HuH-7.5 (cell line): ENCODE results near the gene DGCR2.
A peak's percentile ranks its signal among the peaks of the same experiment; 100 is the strongest.
"Not testable (repeated sequence)": the region's sequence is repeated elsewhere in the genome, so short reads cannot be mapped to it uniquely, and the experiment has no call there.

Experiments used
- DNase-seq: peaks from one replicate; pipeline ENCODE4 v3.0.0; 2011; ENCODE audit warnings: low spot score

The DGCR2 gene

DNA sequence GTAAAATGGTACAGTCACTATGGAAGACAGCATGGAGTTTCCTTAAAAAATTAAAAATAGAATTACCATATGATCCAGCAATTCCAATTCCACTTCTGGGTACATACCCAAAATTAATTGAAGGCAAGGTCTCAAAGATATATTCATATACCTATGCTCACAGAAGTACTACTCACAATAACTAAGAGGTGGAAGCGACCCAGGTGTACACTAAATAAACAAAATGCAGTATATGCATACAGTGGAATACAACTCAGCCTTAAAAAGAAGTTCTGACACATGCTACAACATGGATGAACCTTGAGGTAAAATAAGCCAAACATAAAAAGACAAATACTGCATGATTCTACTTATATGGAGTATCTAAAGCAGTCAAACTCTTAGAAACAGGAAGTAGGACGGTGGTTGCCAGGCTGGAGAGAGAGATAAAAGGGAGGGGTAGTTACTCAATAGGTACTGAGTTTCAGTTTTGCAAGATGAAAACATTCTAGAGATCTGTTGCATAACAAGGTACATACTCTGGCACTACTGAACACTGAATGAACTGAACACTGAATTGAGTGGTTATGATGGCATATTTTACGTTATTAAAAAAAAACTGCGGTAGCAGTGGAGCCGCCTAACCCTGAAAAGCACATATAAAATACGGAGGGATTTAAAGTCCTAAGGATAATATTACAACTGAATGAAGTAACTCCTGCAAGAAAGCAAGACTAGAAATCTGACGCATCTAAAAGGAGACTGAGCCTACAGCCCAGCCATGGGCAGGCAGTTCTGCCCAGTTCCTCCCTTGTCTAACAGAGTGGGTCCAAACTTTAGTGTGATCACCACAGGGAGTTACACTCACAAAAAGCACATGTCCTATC lies 12.8 kb downstream of the DGCR2 start:
- DNase-seq = peak; percentile 46

DNA sequence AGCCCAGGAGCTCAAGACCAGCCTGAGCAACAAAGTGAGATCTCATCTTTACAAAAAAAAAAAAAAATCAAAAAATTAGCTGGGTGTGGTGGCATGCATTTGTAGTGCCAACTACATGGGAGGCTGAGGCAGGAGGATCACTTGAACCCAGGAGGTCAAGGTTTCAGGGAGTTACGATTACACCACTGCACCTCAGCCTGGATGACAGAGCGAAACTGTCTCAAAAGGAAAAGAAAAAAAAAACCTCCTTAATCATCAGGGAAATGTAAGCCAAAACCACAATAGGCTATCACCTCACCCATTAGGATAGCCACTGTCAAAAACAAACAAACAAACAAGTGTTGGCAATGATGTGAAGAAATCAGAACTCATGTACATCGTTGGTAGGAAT lies 13.4 kb downstream of the DGCR2 start:
- no peak for DNase-seq

GRCh38 chr22:19107730-19108074 lies 14.5 kb downstream of the DGCR2 start:
- no peak for DNase-seq

DNA sequence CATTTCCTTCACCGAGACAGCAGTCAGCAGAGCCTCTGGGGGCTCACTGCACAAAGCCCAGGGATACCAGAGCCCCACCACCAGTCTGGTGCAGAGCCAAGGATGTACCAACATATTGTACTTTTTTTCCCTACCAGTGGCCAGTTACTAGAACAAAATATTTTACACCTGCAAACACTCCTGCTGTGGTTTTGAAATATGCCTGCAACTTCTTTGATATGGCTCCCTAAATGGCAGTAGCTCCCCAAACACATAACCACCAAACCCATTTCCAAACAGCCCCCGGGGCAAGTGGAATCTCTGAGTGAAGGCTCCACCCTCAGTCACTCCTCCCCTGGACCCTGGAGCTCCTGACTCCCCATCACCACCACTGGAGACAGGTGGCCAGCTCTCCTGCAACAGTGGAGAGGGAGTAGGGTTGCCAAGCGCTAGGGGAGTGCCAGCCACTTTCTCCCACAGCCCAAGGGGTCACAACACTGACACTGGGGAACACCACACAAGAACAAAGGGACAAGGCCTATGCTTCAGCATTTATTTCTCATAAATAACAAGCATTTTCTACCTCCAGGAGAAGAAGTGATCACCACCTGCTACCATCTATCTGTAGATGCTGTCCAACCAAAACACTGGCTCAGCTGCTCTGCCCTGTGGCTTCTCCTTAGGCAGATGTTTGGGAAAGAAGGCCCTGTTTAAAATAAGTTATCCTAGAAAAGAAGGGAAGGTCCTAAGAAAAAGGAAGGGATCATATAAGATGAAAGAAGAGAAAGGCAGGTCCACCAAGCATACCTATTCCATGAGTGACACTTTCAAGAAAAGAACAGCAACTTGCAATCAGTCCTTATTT lies 15.1 kb downstream of the DGCR2 start:
- no peak for DNase-seq

DNA sequence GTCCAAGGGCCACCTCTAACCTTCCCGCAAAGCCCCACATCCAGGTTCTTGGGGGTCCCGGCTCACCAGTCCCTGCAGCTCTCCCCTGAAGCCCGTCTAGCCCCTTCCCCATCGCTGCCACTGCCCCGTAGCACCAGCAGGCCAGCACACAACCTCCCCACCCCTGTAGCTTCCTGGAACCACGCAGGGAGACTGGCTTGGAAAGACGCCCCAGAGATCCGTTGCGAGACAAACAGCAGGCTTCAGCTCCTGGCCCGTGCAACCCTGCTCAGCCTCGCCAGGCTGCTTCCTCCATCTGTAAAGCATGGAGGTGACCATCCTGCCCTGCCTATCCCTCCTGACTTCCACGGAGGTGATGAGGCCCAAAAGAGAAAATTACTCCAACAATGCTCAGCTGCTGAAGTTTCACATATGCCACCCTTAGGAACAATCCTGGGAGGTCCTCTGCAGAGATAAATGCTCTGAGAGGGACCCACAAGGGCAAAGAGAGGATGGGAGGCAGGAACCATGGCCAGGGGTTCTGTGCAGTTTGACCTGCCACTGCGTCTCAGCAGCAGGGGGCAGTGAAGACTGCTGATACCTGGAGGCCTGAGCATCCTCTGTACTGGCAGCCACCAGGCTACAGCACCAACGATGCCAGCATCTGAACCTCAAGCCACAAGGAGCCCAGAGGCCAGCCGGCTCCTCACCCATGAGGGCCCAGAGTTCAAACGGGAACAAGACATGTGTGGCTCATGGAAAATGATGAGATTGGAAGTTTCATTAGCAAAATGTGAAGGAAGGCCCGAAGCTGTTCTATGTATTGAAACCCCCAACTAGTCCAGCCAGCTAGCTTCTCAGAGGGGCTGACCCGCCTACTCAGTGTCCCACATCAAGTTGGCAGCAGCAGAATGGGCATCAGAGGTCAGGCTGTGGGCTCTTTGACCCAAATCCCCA lies 16.1 kb downstream of the DGCR2 start:
- DNase-seq = no peak

GRCh38 chr22:19105456-19105855 lies 16.8 kb downstream of the DGCR2 start:
- DNase-seq = no peak

- no peak for DNase-seq
Measured at GRCh38 chr22:19103880-19104821, 18.1 kb downstream of the DGCR2 start.

- no peak for DNase-seq
Measured at GRCh38 chr22:19098157-19098556, 24.1 kb downstream of the DGCR2 start.

GRCh38 chr22:19097518-19097917 lies 24.7 kb downstream of the DGCR2 start:
- DNase-seq = no peak

- DNase-seq = no peak
Measured at GRCh38 chr22:19096555-19096954, 25.7 kb downstream of the DGCR2 start.

GRCh38 chr22:19094393-19094997 lies 27.7 kb downstream of the DGCR2 start:
- DNase-seq = no peak

DNA sequence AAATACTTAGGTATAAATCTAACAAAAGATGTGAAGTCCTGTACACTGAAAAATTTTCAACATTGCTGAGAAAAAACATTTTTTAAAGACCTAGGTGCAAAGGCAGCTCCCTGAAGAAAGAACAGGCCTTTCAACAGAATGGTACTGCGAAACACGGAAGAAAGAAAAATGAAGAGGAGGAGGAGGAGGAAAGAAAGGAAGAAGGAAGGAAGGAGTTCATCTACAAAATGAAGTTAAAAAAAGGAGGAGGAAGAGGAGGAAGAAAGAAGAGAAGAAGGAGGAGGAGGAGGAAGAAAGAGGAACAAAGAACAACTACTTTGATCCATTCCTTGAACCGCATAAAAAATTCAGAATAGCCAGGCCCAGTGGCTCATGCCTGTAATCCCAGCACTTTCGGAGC lies 29.5 kb downstream of the DGCR2 start:
- no peak for DNase-seq

GRCh38 chr22:19090586-19091127 lies 31.6 kb downstream of the DGCR2 start:
- no peak for DNase-seq

DNA sequence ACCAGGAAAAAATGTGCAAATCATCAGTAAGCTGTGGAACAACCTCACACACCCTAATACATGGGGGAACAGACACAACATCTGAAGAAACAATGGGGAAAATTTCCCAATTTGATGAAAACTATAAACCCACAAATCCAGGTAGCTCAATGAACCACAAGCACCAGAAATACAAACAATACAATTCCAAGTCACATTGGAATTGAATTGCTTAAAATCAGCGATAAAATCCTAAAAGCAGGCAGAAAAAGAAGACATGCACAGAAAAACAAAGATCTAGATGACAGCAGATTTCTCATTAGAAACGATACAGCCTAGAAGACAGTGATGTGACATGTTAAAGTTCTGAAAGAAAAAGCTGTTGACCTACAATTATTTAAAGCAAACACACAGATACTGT lies 32.0 kb downstream of the DGCR2 start:
- DNase-seq = no peak

- no peak for DNase-seq
Measured at GRCh38 chr22:19088866-19089595, 33.2 kb downstream of the DGCR2 start.

GRCh38 chr22:19086896-19087295 lies 35.3 kb downstream of the DGCR2 start:
- no peak for DNase-seq

DNA sequence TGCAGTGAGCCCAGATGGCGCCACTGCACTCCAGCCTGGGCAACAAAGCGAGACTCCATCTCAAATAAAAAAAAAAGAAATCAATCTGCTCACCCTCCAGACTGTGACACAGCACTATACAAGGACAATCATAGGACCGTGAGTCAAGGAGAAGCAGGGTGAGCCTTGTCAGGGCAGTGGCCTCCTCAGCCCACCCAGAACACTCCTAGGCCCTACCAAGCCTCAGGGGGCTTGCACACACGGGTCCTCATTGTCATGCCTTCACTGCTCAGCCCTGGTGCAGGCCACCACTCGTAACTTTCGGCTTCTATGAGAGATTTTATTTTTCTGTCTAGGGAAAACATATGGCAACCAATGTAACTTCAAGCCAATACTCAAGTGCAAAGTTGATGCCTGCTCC lies 35.8 kb downstream of the DGCR2 start:
- DNase-seq = no peak

- DNase-seq = peak; percentile 52
Measured at GRCh38 chr22:19085233-19085718, 36.9 kb downstream of the DGCR2 start.

DNA sequence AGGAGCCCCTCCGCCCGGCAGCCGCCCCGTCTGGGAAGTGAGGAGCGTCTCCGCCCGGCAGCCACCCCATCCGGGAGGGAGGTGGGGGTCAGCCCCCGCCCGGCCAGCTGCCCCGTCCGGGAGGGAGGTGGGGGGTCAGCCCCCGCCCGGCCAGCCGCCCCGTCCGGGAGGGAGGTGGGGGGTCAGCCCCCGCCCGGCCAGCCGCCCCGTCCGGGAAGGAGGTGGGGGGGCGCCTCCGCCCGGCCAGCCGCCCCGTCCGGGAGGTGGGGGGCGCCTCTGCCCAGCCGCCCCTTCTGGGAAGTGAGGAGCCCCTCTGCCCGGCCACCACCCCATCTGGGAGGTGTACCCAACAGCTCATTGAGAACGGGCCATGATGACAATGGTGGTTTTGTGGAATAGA lies 37.6 kb downstream of the DGCR2 start:
- not testable (repeated sequence) for DNase-seq
